ENCODE results near the gene TST.
A peak's percentile ranks its signal among the peaks of the same experiment; 100 is the strongest.

TST gene

DNA sequence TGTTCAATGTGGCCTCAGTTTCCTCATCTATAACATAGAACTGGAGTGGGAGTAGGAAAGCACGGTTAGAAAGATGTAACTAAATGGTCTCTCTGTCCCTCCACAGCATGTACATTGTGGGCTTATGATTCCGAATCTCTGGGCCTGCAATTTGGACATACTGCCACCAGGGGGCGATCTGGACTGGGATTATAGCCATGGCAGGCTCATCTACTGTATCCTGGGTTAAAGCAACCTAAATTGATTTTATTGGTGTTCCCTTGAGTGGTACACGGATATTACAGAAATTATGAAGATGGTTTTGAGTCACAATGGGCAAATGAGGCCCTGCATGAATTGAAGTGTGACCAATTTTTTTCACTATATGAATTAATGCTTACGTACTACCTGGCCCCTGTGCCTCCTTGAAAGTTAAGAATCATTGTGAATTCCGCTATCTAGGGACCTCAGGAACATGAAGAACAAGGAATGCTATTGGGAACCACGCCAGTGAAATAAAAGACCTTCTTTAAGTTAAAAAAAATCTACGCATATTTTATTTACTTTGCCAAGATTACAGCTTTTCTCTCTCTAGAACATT is 32.9 kb downstream of the TST start:
- DNase-seq (ENCODE audit: low read depth, low spot score) = no peak

DNA sequence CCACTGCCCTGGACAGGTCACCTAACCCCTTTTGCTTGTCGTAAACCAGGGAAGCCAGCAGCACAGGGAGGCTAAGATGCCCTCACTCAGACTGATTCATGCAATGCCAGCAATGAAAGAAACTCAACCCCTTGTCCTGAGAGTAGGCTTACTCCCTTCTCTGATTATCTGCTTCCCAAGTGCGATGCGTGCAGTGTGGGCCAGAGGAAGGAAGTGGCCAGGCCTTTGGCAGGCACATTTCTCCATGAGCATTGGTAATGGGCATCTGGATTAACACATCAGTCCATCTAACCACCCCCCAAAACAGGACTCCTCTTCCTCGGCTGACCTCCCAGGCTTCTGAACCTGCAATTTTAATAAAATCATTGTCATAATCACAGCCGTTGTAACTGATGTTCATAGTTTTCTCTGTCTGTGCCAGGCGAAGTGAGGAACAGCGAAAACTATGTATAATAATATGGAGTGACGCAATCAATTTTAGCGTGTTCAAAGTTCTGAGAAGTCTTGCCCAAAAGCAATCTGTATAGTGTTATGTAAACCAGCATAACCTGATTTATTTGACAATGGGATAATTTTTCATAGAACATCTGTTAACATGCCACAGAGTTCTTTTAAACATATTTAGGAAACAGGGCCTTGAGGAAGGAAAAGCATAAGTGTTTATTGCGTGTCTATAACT is 33.9 kb downstream of the TST start:
- DNase-seq (ENCODE audit: low read depth, low spot score) = no peak

DNA sequence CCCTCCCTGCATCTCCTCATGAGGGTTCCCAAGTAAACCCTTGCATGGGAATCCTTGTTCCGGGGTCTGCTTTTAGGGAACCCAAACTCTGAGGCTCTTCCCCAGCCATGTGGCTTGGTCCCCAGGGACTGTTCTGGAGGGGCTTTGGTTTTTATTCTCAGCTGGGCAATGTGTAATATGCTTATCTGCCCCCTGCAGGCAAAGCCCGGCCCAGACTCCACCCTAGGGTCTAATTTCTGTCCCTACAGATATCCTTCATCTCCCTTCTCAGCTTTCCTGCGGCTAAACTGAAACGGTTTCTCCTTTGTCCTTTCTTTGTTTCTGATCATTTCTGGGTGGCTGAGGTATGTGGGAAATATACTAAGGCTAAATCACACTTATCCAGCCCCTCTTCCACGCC is 37.1 kb downstream of the TST start:
- no peak for DNase-seq (ENCODE audit: low read depth, low spot score)

DNA sequence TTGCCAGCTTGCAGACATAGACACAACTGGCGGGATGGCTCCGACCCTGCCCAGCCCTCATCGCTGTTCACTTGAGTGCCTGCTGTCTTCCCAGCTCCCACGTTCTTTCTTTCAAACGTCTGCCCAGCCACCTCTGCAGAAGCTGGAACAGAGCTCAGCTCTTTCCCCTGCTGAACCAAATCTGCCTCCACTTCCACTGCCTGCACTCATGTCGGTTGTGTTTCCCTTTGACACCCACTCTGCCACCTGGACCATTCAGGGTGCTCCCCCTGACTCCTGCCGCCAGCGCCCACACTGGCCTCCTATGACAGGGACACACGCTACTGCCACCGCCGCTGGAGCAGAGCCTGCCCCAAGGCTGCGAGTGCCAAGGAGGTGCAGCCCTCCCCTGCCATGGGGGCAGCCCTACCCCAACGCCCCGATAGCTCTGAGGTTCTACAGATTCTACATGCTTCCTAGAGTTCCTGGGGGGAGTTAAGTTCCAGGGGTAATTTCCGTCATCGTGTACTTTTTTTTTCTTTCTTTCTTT is 37.9 kb downstream of the TST start:
- no peak for DNase-seq (ENCODE audit: low read depth, low spot score)

DNA sequence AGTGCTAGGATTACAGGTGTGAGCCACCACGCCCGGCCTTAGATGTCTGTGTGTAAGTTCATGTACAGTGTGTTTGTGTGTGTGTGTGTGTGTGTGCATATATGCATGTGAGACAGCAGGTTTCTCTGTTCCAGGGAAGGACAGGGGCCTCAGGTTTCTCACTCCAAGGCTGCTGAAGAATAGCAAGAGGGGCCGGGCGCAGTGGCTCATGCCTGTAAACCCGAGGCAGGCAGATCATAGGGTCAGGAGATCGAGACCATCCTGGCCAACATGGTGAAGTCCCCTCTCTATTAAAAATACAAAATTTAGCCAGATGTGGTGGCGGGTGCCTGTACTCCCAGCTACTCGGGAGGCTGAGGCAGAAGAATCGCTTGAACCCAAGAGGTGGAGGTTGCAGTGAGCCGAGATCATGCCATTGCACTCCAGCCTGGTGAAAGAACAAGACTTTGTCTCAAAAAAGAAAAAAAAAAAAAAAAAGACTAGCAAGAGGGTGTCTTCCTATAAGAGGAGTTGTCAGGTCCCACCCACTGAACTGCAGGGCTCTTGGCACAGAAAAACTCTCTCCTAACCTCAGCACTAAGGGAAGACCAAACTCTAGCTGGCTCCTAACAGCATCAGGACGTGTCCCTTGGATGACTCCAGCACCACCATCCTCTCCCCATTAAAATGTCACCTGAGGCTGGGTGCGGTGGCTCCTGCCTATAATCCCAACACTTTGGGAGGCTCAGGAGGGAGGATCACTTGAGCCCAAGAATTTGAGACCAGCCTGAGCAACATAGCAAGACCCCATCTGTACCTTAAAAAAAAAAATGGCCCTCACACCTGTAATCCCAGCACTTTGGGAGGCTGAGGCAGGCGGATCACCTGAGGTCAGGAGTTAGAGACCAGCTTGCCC is 40.0 kb downstream of the TST start:
- DNase-seq (ENCODE audit: low read depth, low spot score) = no peak

DNA sequence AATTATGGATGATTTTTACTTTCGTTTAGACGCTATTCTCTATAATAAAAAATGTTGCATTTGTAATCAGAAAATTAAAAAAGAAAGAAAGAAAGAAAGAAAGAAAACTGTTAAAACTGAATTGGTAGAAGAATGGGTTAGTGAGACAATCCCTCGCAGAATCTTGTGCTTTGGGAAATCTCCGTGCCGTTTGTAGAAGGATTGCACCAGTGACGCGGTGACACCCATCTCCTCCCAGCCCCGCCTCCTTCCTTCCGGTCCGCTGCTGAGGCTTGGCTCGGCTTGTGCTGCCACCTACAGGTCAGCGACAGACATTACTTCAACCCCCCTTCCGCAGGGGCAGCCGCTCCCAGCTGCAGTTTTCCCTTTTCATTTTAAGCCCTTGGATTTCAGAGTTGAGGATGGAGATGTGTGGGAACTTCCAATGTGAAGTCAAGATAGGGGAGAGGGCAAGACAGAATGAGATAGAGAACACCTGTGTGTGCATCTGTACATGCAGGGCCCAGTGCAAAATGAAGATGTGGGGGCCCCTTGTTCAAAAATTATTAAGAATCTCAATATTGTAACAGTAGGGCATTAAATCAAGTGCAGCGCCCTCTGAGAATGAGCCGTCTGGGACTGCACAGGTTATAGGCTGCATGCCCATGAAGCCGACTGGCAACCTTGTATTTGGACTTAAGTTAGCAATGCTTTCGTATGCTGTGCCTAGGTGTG is 41.1 kb downstream of the TST start:
- peak; percentile 81 for DNase-seq (ENCODE audit: low read depth, low spot score)

DNA sequence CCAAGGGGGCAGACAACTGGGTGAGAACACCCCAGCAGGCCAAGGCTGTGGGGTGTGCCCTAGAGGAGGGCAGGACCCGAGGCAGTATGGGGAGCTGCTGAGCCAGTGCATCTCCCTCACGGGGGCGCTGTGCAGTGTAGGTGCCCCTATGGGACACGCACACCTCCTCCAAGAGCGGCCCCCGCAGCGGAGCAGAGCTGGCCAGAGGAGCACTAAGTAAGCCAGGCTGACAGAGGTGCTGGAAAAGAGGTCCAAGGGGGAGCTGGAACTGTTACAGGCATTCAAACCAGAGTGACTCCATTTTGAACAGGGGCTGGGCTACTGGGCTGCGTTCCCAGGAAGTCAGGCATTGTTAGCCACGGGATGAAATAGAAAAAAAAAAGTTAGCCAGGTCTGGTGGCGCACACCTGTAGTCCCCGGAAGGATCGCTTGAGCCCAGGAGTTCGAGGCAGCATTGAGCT is 41.8 kb downstream of the TST start:
- DNase-seq (ENCODE audit: low read depth, low spot score) = peak; percentile 69

DNA sequence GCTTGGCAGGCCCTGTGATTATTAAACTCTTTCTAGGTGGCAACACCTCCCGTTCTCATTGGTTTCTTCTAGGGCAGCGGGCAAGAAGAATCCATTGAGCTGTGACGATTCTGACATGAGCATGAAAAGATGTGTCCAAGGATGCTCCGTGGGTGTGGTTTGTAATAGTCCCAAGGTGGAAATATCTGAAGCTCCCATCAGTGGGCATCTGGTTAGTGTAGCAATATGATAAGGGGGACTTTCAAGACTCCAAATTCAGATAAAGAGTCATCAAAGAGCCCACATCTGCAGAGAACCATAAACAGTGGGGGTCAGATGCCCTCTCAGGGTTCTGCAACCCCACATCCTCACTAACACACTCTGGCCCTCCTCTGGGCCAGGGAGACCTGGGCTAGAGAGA is 42.6 kb downstream of the TST start:
- no peak for DNase-seq (ENCODE audit: low read depth, low spot score)

DNA sequence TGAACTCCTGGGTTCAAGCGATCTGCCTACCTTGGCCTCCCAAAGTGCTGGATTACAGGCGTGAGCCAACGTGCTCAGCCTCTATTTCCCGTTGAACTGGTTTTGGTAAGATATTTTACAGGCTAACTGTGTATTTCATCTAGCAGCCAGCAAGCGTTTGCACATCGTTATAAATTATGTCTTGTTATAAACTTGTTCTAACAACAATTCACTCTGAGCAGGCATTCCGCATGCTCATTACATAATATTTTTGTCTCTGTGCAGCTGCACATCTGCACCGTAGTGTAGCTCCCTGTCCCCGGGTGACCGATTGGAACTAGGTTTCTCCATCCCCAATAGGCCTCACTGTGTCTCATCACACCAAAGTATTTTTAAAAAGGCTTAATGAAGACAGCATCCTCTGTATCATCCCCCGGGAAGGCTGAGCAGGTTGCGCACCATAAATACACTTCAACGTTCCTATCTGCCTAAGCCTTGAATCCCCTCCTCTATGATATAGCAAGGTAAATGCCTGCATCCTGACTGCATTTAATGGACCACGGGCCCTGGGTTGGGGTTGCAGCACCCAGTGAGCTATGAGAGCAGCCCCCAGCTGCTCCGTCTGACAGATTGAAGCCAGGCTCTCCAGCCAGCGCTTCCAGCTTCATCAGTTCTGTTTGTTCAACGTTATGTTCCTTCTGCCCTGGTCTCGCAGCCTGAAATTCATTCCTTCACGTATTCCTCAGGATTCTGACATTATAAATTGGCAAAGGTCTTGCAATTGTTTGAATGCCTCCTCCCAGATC is 47.7 kb downstream of the TST start:
- no peak for DNase-seq (ENCODE audit: low read depth, low spot score)

DNA sequence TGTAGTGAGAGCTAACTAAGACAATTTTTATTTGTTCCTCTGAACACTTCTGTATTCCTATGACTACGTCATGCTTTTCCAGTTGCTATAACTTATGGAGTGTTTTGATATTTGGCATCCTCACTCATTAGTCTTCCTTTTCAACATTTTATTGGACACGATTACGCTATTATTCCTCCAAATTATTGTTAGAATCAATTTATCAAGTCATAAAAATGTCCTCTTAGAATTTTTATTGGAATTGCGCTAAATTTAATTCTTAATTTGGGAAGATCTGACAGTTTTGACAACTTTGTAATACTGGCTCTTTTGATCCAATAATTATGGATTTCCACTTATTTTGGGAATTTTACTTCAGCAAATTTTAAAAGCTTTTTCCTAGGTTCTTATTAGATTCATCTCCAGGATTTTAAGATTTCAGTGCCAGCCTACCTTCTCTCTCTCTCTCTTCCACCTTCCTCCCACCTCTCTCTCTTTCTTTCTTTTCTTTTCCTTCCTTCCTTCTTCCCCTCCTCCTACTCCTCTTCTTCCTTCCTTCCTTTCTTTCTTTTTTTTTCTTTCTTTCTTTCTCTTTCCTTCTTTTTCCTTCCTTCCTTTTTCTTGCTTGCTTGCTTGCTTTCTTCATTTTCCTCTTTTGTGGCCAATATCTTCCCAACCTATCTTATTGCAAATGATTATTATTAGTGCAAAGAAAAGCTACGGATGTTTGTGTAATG is 50.8 kb downstream of the TST start:
- no peak for DNase-seq (ENCODE audit: low read depth, low spot score)

DNA sequence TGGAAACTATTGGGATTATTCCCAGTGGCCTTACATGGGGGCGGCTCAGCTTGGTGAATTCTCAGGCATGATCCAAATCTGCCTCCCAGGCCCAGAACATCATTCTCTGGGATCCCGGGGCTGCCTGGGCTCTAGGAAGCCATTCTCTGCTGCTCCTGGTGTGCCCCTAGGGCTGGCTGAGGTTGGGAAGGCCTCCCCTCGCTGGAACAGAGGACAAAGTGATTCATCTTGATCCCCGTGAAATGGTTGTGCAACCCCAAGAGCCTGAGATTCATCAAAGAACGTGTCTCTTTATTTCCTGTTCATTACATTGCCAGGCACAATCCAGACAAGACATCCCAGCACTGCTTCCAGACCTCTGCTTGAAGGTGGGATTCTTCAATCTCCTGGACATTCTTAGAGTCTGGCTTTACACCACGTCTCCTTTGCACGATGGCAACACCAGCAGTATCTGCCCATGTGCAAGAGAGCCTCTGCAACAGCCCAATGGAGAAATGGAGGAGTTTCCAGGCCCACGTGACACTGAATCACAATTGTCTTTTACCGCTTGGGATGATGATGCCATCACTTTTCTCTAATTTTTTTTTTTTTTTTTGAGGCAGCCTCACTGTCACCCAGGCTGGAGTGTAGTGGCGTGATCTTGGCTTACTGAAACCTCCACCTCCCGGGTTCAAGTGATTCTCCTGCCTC is 52.3 kb downstream of the TST start:
- no peak for DNase-seq (ENCODE audit: low read depth, low spot score)

DNA sequence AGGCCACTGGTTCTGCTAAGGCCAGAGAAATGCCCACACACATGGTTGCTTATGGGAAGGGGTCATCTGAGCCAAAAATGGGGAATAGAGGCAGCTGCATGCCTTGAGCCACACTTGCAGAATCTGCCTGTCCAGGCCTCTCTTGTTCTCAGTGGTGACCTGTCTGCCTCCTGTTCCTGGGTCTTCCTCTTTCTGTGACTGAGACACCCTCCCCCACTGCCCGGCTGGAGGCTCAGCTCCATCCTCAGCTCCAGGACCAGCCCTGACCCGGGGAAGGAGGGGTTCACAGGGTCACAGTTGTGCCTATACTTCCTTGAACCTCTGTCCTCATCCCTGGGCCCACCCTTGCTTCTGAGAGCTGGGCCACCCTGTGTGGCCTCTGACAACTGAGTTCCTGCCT is 53.6 kb downstream of the TST start:
- DNase-seq (ENCODE audit: low read depth, low spot score) = no peak

DNA sequence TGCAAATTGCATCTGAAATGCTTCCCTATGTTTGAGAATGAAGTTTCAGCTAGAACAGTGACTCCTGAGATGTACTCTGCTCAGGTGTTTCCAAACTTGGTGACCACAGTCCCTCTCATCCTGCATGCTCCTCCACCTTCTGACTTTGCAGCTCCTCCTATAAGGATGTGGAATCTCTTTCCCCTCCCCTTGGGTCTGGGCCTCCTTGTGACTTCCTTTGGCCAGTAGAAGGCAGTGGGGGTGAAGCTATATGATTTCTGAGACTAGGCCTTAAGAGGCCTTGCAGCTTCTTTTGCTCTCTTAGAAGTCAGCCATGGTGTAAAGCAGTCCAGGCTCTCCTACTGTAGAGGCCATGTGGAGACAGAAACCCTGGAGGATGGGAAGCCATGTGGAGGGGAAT is 55.1 kb downstream of the TST start:
- DNase-seq (ENCODE audit: low read depth, low spot score) = no peak

DNA sequence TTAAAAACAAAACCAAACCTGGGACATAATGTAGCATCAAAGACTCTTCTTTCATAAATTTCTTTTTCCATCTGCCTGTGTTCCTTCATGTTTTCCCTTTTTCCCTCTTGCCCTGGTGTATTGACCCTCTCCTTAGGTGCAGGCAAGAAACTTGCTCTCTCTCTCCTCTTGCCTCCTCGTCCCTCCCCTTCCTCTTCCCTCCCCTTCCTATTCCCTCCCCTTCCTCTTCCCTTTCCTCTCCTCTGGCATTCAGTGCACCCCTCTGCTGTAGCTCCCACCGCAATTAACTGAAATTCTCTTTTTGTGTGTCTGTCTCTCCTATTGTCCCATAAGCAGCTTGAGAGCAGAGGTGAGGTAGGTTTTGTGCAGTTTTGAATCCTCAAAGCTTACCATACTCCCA is 55.9 kb downstream of the TST start:
- no peak for DNase-seq (ENCODE audit: low read depth, low spot score)

DNA sequence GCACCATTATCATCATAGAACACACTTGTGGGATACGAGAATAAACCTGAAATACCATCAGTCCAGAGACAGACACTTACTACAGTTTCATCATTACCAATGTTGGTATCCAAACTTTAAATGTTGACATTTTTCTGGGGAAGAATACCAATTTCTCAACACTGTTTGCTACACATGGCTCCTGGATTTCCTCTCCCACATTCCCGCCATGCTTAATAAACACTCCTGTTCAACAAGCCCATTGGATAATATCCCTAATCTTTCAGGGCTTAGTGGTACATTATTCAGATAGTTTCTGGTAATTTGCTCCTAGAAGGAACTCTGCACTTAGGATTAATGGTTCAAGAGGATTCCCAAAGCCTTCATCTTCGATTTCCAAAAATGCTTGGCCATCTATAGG is 57.6 kb downstream of the TST start:
- no peak for DNase-seq (ENCODE audit: low read depth, low spot score)
